Cardiac muscle cell (in vitro differentiated cells and primary cell): ENCODE data around the gene DTL. TPM values are rescaled to one million over a fixed set of nuclear protein-coding genes. Genes with fewer than 3 reads are reported as not detected.
A peak's percentile ranks its signal among the peaks of the same experiment; 100 is the strongest.

Experiments
- DNase-seq, 2 donors: peaks; one replicate each; pipeline versions ENCODE4 v3.0.0 to v3.0.0-alpha.2; 2010 to 2017; ENCODE audit warnings: low read depth in 1 of 2, low spot score in 1 of 2
- H3K27ac ChIP-seq: fragments of 200-600 bp; sonication (generic); 2 replicates; pipeline ENCODE4 v1.5.1; 2016
- H3K27me3 ChIP-seq: fragments of 200-600 bp; sonication (generic); 2 replicates; pipeline ENCODE4 v1.6.0; 2016; ENCODE audit warnings: control low read depth
- H3K36me3 ChIP-seq: fragments of 200-600 bp; sonication (generic); 2 replicates; pipeline ENCODE4 v1.5.1; 2016; ENCODE audit warnings: control low read depth
- H3K4me1 ChIP-seq: fragments of 200-600 bp; sonication (generic); 2 replicates; pipeline ENCODE4 v1.8.1; 2017; ENCODE audit warnings: low read depth, mild to moderate bottlenecking, mixed run types
- H3K4me3 ChIP-seq: fragments of 200-600 bp; sonication (generic); 2 replicates; pipeline ENCODE4 v1.5.1; 2016; ENCODE audit warnings: mild to moderate bottlenecking
- H3K9me3 ChIP-seq: fragments of 200-600 bp; sonication (generic); 2 replicates; pipeline ENCODE4 v1.5.1; 2017; ENCODE audit warnings: low read depth, mild to moderate bottlenecking, control low read depth
- polyA plus RNA-seq: library from polyadenylated mRNA; unstranded; fragments of >200 nt; fragmentation: Nextera tagmentation; extraction: Ambion mirVana; gene quantifications from 2 replicates; pipeline ENCODE4 v1.2.1, GENCODE V29; 2016
- total RNA-seq: library from RNA; depleted of rRNA; stranded (reverse); fragments of >200 nt; gene quantifications from 2 replicates; pipeline ENCODE4 v1.2.3, GENCODE V29; 2016
- TF ChIP-seq, protein P1 (sequence below): IDR thresholded peaks from 2 replicates; pipeline ENCODE4 v1.5.1; 2012; ENCODE audit warnings: low read depth, mild to moderate bottlenecking, low read length

The DTL gene
- total and polyA plus RNA-seq, 2 experiments from 2014 or later: 10.7 to 13.6 TPM

GRCh38 chr1:212030936-212031528 is 4.5 kb upstream of the DTL start:
- H3K36me3 ChIP-seq: no peaks in the 10 kb centered on the region
- peaks cover 5% of the 10 kb centered on the region for H3K4me1 ChIP-seq
- H3K27ac ChIP-seq: no peak overlapping the region
- H3K9me3 ChIP-seq: no peaks in the 10 kb centered on the region
- no peak overlapping the region for H3K4me3 ChIP-seq
- peak in 1 of 2 donors; percentile 83 for DNase-seq
- H3K27me3 ChIP-seq: no peaks in the 10 kb centered on the region
- TF ChIP-seq, protein P1, sequence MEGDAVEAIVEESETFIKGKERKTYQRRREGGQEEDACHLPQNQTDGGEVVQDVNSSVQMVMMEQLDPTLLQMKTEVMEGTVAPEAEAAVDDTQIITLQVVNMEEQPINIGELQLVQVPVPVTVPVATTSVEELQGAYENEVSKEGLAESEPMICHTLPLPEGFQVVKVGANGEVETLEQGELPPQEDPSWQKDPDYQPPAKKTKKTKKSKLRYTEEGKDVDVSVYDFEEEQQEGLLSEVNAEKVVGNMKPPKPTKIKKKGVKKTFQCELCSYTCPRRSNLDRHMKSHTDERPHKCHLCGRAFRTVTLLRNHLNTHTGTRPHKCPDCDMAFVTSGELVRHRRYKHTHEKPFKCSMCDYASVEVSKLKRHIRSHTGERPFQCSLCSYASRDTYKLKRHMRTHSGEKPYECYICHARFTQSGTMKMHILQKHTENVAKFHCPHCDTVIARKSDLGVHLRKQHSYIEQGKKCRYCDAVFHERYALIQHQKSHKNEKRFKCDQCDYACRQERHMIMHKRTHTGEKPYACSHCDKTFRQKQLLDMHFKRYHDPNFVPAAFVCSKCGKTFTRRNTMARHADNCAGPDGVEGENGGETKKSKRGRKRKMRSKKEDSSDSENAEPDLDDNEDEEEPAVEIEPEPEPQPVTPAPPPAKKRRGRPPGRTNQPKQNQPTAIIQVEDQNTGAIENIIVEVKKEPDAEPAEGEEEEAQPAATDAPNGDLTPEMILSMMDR: no peak

GRCh38 chr1:212034516-212035122 is 929 bp upstream of the DTL start:
- H3K4me1 ChIP-seq: no peaks in the 10 kb centered on the region
- no peak for DNase-seq
- TF ChIP-seq, protein P1: no peak
- peak overlapping the region; percentile 80 for H3K27ac ChIP-seq
- no peaks in the 10 kb centered on the region for H3K27me3 ChIP-seq
- no peaks in the 10 kb centered on the region for H3K9me3 ChIP-seq
- H3K36me3 ChIP-seq: no peaks in the 10 kb centered on the region
- peak overlapping the region; percentile 66 for H3K4me3 ChIP-seq

DNA sequence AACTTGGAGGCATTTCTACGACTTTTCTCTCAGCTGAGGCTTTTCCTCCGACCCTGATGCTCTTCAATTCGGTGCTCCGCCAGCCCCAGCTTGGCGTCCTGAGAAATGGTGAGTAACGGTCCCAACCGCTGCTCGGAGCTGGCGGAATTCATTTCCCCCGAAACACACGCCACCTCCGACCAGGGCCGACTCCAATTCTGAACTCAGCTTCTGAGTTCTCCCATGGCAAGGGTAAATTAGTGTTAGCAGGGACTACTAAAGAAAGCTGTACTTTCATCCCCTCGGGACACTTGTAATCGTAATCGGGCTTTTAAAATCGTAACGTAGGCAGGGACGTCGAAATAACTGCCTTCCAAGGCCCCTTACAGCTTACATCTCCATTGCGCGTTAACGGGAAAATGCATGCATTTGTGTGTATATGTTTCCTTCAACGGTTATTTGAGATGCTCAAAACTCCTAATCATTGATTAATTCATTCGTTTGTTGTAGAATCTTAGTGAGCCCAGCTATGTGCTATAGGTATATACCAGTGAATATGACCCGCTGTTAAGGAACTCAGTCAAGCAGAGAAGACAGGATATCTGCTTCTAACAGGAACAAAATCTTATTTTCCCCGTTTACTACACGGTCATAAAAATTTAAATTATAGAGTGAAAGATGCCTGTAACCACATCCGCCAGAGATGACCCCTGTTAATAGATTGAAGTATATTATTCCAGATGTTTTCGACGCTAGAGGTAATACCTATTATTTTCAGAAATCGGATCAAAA is 472 bp downstream of the DTL start:
- H3K27ac ChIP-seq: peak overlapping the region; percentile 40
- no peaks in the 10 kb centered on the region for H3K27me3 ChIP-seq
- H3K9me3 ChIP-seq: no peaks in the 10 kb centered on the region
- no peaks in the 10 kb centered on the region for H3K4me1 ChIP-seq
- H3K4me3 ChIP-seq: peak overlapping the region; percentile 66
- no peaks in the 10 kb centered on the region for H3K36me3 ChIP-seq
- TF ChIP-seq, protein P1: no peak
- DNase-seq: no peak

GRCh38 chr1:212037900-212038299 is 2.4 kb downstream of the DTL start:
- Histone ChIP-seq H3K4me3 (no peak overlapping the region), H3K9me3 (no peaks in the 10 kb centered on the region), H3K27ac (no peak overlapping the region), H3K4me1 (no peaks in the 10 kb centered on the region), H3K27me3 (no peaks in the 10 kb centered on the region), H3K36me3 (no peaks in the 10 kb centered on the region)
- TF ChIP-seq, protein P1: no peak
- DNase-seq: no peak

- no peak for DNase-seq
- Histone ChIP-seq H3K9me3 (no peaks in the 10 kb centered on the region), H3K27ac (no peak overlapping the region), H3K4me3 (no peak overlapping the region), H3K36me3 (no peaks in the 10 kb centered on the region), H3K27me3 (no peaks in the 10 kb centered on the region), H3K4me1 (no peaks in the 10 kb centered on the region)
- TF ChIP-seq, protein P1: no peak
Measured at GRCh38 chr1:212039622-212040021, 4.1 kb downstream of the DTL start.
